Breast epithelium (tissue), 4 donors: Measurements from ENCODE around the gene PDLIM7. TPM values are rescaled to one million over a fixed set of nuclear protein-coding genes. Genes with fewer than 3 reads are reported as not detected.
A peak's percentile ranks its signal among the peaks of the same experiment; 100 is the strongest.

Experiments used
- DNase-seq, 2 donors: peaks; one replicate each; pipeline ENCODE4 v3.0.0-alpha.2; 2019; ENCODE audit warnings: low spot score in 2 of 2
- H3K27ac ChIP-seq, 2 donors: fragments of 200-600 bp; sonication (generic) in 1 of 2; one replicate each; pipeline ENCODE4 v1.5.1; 2016 to 2019; ENCODE audit warnings: mild to moderate bottlenecking in 1 of 2
- H3K27me3 ChIP-seq, 2 donors: fragments of 200-600 bp; sonication (generic) in 1 of 2; one replicate each; pipeline versions ENCODE4 v1.5.1 to v1.6.0; 2017 to 2019; ENCODE audit warnings: control low read depth in 1 of 2, mild to moderate bottlenecking in 1 of 2
- H3K36me3 ChIP-seq: fragments of 200-600 bp; one replicate; pipeline ENCODE4 v1.5.1; 2019
- H3K4me1 ChIP-seq, 2 donors: fragments of 200-600 bp; sonication (generic); one replicate each; pipeline ENCODE4 v1.5.1; 2016 to 2019; ENCODE audit warnings: control low read depth in 1 of 2
- H3K4me3 ChIP-seq, 3 donors: fragments of 200-600 bp; sonication (generic); 1 replicate in 2 of 3; 2 replicates in 1 of 3; pipeline ENCODE4 v1.5.1; 2016 to 2019; ENCODE audit warnings: mild to moderate bottlenecking in 3 of 3, moderate library complexity in 2 of 3
- H3K9me3 ChIP-seq, 2 donors: fragments of 200-600 bp; sonication (generic) in 1 of 2; one replicate each; pipeline ENCODE4 v1.5.1; 2016 to 2019; ENCODE audit warnings: control low read depth in 1 of 2
- CTCF ChIP-seq, 3 donors: fragments of 450-650 bp; IDR thresholded peaks; one replicate each; pipeline ENCODE4 v1.5.1; 2016 to 2017; ENCODE audit warnings: antibody characterized with exemption in 3 of 3, mild to moderate bottlenecking in 3 of 3, moderate library complexity in 3 of 3
- POLR2A ChIP-seq: fragments of 450-650 bp; IDR thresholded peaks from one replicate; pipeline ENCODE4 v1.6.1; 2016; ENCODE audit warnings: antibody characterized with exemption, mild to moderate bottlenecking, moderate library complexity
- POLR2AphosphoS5 ChIP-seq, 3 donors: sonication (generic); formaldehyde crosslinking; IDR thresholded peaks; one replicate each; pipeline ENCODE4 v1.6.1; 2017; ENCODE audit warnings: antibody characterized with exemption in 3 of 3
- intact Hi-C: fragments of 100-400 bp; cut with DNase I; formaldehyde crosslinking; loops from one replicate; pipeline ENCODE4 v1.15.1; 2023; ENCODE audit warnings: low total_unique reads
- total RNA-seq, 3 donors: library from RNA; depleted of rRNA; stranded (reverse); fragments of >200 nt; gene quantifications; one replicate each; pipeline ENCODE4 v1.1.0, GENCODE V29; 2016

PDLIM7 gene
- total RNA-seq, 3 donors from 2014 or later, result 17.1 to 61.9 (median 42.6) TPM

GRCh38 chr5:177528631-177529030 lies 31.2 kb upstream of the PDLIM7 start:
- no peak overlapping the region for H3K27ac ChIP-seq
- H3K9me3 ChIP-seq, result no peaks in the 10 kb centered on the region
- no peaks in the 10 kb centered on the region for H3K27me3 ChIP-seq
- no peaks in the 10 kb centered on the region for H3K4me1 ChIP-seq
- no peak for TF ChIP-seq CTCF (IDR thresholded peaks at IDR 0.05)
- TF ChIP-seq POLR2AphosphoS5 (IDR thresholded peaks at IDR 0.05), result no peak
- no peak for TF ChIP-seq POLR2A
- no peaks in the 10 kb centered on the region for H3K36me3 ChIP-seq
- no peak overlapping the region for H3K4me3 ChIP-seq
- intact Hi-C loops, result no loop called here
- peak in 1 of 2 donors; percentile 5 for DNase-seq

- no peak overlapping the region for H3K4me3 ChIP-seq
- H3K4me1 ChIP-seq, result no peaks in the 10 kb centered on the region
- H3K36me3 ChIP-seq, result no peaks in the 10 kb centered on the region
- no peak overlapping the region for H3K27ac ChIP-seq
- H3K9me3 ChIP-seq, result no peaks in the 10 kb centered on the region
- H3K27me3 ChIP-seq, result no peaks in the 10 kb centered on the region
- intact Hi-C loops, result no loop called here
- DNase-seq, result peak in 1 of 2 donors; percentile 27
- TF ChIP-seq POLR2A, result no peak
- TF ChIP-seq CTCF (IDR thresholded peaks at IDR 0.05), result no peak
- no peak for TF ChIP-seq POLR2AphosphoS5 (IDR thresholded peaks at IDR 0.05)
These were observed 30.2 kb upstream of the PDLIM7 start for GRCh38 chr5:177527595-177527994.

- intact Hi-C loops, result no loop called here
These were observed 29.4 kb upstream of the PDLIM7 start for GRCh38 chr5:177526791-177527190.

GRCh38 chr5:177526191-177526590 lies 28.8 kb upstream of the PDLIM7 start:
- intact Hi-C loops, result no loop called here
- Histone ChIP-seq H3K9me3 (no peaks in the 10 kb centered on the region), H3K4me1 (no peaks in the 10 kb centered on the region), H3K36me3 (no peaks in the 10 kb centered on the region), H3K4me3 (no peak overlapping the region), H3K27ac (no peak overlapping the region), H3K27me3 (no peaks in the 10 kb centered on the region)
- no peak for DNase-seq
- TF ChIP-seq CTCF (IDR thresholded peaks at IDR 0.05) (no peak), POLR2A (no peak)

More at GRCh38 chr5:177526791-177527190, 29.4 kb upstream of the PDLIM7 start:
- no peaks in the 10 kb centered on the region for H3K4me1 ChIP-seq
- H3K36me3 ChIP-seq, result no peaks in the 10 kb centered on the region
- DNase-seq, result peak in 1 of 2 donors; percentile 0
- H3K27ac ChIP-seq, result no peak overlapping the region
- no peaks in the 10 kb centered on the region for H3K27me3 ChIP-seq
- H3K9me3 ChIP-seq, result no peaks in the 10 kb centered on the region
- no peak for TF ChIP-seq CTCF (IDR thresholded peaks at IDR 0.05)
- no peak for TF ChIP-seq POLR2AphosphoS5 (IDR thresholded peaks at IDR 0.05)
- TF ChIP-seq POLR2A, result no peak
- no peak overlapping the region for H3K4me3 ChIP-seq

GRCh38 chr5:177524941-177525655 lies 27.7 kb upstream of the PDLIM7 start:
- no peak for DNase-seq
- Histone ChIP-seq H3K4me1 (no peaks in the 10 kb centered on the region), H3K36me3 (no peaks in the 10 kb centered on the region), H3K4me3 (no peak overlapping the region), H3K27ac (peak overlapping the region in 1 of 2 donors; percentile 12), H3K9me3 (no peaks in the 10 kb centered on the region), H3K27me3 (no peaks in the 10 kb centered on the region)
- TF ChIP-seq CTCF (IDR thresholded peaks at IDR 0.05), result no peak
- no peak for TF ChIP-seq POLR2A
- no peak for TF ChIP-seq POLR2AphosphoS5 (IDR thresholded peaks at IDR 0.05)
- intact Hi-C loops, result no loop called here
